Stimulated activated naive CD4-positive, alpha-beta T cell treated with Interleukin-2 at 50 U/mL for 16 hours (primary cell): ENCODE measurements around the gene PCCA.
"Not testable (repeated sequence)": the region's sequence is repeated elsewhere in the genome, so short reads cannot be mapped to it uniquely, and the experiment has no call there.

Experiments
- DNase-seq: peaks from one replicate; lab custom pipeline; 2025; lab: John Stamatoyannopoulos, UW

Gene PCCA

DNA sequence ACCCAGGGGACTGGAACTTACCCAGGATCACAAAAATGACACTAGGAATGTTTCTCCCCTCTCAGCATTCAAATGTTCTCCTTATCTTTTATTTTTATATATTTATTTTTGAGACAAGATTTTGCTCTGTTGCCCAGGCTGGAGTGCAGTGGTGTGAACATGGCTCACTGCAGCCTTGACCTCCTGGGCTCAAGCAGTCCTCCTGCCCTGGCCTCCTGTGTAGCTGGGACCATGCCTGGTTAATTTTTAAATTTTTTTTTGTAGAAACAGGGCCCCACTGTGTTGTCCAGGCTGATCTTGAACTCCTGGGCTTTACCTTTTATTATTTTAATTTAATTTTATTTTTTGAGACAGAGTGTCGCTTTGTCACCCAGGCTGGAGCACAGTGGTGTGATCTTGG is 108.2 kb downstream of the PCCA start:
- no peak for DNase-seq

DNA sequence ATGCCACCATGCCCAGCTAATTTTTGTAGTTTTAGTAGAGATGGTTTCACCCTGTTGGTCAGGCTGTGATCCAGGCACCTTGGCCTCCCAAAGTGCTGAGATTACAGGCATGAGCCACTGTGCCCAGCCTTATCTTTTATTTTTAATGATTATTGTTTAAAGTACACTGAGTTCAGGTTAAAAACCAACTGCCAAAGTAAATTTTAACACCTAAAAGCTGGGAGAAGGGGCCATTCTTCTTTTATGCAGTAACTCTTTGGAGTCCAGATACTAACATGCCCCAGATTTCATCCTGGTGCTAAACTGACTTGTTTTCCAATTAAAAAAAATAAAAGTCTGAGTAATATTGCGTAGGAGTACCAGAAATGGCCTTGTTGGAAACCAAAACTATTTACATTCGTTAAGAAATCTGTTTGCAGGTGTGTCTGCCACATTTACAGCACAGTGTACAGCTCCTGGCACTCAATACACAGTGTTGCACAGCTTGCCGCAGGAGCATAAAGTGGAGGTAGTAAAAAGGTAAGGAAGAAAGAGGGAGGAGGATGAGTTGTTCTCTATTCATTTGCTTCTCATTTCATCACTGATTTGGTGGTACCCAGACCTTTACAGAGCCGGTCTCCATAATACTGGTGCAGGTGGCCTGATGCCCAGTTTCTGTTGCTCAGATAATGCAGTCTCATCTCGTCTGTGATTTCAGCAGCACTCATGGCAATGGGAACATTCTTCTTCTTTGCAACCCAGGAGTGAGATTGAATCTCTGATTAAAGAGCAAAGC is 108.9 kb downstream of the PCCA start:
- no peak for DNase-seq

DNA sequence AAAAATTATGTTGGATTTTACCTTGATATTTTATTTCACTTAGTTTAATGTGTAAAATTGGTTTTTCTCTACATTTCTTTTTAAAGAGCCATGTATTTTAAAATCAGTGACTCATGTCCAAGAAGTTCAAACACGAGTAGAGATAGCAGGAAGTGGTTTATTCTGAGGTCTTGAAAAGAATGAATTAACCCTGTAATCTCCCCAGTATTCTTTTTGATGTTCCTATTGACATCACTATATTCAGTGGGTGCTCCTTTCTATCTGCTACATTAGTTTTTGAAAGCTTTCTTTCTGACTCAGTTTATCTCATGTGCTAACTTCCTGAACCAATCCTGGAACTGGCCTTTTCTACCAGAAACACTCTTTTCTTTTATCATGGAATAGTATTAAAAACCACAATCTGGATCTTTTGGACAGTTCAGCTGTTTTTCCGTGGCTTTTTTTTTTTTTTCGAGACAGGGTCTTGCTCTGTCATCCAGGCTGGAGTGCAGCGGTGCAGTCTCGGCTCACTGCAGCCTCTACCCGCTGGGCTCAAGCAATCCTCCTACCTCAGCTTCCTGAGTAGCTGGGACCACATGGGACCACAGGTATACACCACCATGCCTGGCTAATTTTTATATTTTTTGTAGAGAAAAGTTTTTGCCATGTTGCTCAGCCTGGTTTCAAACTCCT is 114.9 kb downstream of the PCCA start:
- DNase-seq = no peak

DNA sequence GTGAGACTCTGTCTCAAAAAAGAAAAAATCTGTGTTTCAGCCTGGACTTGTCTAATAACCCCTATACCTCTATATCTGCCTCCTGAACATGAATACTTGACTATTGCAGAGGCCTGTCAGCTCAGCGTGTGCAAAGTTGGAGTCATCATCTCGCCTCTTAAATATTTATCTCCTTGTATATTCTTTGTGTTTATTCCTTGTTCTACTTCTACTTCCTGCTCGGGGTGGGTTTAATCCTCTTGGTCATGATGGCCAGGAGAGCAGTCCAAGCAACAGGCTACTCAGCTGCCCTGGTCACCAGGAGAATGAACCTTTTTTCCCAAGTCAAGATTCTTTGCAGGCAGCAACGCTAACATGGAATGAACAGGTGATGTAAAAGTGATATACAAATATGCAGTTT is 119.1 kb downstream of the PCCA start:
- no peak for DNase-seq

DNA sequence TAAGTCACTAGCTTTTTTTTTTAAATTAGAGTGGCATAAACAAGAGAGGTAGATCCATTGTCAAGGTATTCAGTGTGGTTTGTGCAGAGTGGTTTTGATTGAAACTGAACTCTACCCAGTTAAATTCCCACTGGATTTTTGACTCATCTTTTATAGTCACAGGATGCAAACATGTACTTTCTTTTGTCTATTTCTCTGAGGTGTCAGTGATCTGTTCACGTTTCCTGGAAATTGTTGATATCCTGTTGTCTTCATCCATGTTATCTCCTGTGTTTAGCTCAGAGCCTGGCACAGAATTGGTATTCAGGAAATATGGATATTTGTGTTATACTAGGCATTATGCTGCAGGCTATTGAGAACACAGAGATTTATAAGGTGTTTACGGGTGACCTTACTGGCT is 119.7 kb downstream of the PCCA start:
- no peak for DNase-seq

DNA sequence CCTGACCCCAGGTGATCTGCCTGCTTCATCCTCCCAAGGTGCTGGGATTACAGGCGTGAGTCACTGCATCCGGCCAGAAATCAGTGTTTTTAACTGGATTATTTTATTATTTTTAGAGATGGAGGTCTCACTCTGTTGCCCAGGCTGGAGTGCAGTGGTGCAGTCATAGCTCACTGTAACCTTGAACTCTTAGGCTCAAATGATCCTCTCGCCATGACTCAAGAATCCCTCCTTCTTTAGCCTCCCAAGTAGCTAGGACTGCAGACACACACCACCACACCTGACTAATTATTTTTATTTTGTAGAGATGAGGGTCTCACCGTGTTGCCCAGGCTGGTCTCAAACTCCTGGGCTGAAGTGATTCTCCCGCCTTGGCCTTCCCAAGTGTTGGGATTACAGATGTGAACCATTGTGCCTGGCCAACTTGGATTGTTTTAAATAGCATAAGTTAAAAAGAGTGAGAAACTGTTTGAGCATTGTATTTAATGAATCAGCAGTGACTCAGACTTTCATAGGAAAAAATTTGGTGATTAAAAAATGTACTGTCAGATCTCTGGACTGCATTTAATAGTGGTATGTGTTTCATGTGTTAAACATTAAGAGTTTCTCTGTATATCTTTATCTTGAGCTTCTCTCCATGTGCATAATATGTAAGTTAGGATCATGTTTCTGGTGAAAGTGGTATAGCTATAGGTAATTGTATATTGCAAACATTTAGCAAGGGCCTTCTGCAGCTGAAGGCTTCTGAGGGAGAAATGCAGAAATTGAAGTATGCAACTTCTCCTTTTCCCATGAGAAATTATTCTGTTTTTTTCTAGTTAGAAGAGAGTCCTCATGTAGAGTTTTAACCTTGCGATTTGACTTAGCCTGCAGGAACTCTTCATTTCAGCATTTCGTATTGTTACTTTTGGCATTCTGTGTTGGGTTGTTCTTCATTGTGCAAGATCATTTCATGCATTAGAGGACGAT is 121.2 kb downstream of the PCCA start:
- no peak for DNase-seq

DNA sequence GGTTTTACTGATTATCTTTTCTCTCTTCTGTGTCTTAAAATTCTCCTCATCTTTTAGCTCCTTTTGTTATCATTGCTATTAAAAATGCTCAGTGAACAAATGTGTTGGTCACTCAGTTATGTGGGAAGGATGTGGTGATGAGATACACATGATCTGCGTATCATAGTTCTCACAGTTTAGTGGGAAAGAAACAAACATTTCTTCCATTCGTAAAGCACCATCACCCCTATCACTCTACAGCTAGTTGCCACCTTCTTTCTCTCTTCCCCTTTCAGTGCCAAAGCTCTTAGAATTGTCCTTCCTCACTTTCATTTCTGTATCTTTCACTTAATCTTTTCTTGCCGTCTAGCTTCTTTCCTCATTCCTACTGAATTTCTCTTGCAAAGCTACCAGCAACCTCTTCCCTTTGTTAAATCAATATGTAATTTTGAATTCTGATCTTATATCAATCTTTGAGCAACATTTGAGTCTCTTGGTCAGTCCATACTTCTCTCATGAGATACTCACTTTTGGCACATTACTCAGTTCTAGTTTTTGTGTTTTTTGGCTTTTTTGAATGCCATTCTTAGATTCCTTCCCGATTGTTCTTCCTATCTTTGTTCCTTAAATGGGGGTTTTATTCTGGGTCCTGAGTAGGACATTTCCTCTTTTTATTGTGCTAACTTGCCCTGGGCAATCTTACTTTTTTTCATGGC is 122.3 kb downstream of the PCCA start:
- no peak for DNase-seq

DNA sequence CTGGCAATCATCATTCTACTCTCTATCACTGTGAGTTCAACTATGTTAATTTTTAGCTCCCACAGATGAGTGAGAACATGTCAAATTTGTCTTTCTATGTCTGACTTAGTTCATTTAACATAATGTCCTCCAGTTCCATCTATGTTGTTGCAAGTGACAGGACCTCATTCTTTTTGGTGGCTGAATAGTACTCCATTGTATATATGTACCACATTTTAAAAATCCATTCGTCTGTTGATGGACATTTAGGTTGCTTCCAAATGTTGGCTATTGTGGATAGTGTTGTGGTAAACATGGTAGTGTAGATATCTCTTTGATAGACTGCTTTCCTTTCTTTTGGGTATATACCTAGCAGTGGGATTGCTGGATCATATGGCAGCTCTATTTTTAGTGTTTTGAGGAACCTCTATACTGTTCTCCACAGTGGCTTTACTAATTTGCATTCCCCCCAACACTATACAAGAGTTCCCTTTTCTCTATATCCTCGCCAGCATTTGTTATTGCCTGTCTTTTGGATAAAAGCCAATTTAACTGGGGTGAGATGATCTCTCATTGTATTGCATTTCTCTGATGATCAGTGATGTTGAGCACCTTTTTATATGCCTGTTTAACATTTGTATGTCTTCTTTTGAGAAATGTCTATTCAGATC is 124.1 kb downstream of the PCCA start:
- DNase-seq = no peak

DNA sequence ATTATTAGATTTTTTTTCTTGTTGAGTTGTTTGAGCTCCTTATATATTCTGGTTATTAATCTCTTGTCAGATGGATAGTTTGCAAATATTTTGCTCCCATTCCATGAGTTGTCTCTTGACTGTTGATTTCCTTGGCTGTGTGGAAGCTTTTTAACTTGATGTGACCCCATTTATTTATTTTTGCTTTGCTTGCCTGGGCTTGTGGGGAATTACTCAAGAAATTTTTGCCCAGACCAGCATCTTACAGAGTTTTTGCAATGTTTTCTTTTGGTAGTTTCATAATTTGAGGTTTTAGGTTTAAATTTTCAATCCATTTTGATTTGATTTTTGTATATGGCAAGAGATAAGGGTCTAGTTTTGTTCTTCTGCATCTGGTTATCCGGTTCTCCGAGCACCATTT is 124.7 kb downstream of the PCCA start:
- DNase-seq = no peak

DNA sequence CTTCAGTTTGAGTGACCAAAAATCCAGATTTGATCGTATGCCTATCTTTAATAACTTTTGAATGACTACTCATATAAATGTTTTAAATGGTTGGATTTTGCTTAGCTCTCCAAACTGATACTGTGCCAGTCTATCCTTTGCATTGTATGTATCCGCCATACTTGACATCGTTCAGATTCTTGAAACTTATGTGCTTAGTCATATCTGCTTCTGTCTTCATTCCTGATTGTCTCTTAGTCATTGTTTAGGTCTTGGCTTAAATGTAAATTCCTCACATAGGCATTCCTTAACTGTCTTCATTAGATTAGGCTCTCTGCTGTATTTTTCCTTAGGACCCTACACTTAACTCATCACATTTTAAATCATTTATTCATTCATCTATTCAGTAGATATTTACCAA is 126.0 kb downstream of the PCCA start:
- no peak for DNase-seq

DNA sequence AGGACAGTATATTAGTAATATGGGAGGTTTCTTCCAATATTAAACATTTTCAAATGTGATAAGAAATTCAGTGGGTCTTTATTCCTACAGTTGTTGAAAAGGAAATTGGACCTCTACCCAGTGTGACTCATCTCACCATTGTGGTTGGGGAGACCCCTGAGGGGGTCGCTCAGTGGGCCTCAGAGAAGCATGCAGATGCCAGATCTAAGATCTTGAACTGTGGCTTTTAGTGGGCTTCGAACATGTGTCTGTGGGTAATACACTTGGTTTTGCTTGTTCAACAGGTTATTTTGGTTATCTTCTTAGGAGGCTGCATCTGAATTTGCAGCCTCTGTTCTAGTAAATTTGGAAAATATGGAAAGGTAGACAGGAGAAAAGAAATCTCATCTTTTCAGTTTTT is 132.3 kb downstream of the PCCA start:
- no peak for DNase-seq

DNA sequence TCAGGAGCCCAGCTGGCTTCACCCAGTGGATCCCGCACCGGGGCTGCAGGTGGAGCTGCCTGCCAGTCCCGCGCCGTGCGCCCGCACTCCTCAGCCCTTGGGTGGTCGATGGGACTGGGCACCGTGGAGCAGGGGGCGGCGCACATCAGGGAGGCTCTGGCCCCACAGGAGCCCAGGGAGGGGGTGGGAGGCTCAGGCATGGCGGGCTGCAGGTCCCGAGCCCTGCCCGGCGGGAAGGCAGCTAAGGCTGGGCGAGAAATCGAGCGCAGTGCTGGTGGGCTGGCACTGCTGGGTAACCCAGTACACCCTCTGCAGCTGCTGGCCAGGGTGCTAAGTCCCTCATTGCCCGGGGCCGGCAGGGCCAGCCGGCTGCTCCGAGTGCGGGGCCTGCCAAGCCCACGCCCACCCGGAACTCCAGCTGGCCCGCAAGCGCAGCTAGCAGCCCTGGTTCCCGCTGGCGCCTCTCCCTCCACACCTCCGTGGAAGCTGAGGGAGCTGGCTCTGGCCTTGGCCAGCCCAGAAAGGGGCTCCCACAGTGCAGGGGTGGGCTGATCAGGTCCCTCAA is 135.2 kb downstream of the PCCA start:
- not testable (repeated sequence) for DNase-seq

DNA sequence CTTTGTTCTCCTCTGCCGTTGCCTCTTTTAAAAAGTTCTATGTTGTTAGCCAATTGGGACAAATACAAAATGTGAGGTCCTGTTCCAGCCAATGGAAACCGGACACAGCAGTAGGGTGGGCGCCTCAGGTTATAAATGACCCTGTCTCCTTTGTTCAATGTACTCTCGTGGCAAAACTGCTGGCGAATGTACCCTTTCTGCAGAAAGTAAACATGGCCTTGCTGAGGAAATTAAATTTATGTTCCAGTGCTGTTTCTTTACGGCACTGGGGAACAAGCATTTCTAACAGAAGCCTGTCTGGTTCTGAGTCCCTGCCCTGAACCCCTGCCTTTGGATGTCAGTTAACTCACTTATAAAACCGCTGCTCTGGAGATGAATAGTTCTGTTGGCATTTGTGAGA is 140.7 kb downstream of the PCCA start:
- DNase-seq = no peak

DNA sequence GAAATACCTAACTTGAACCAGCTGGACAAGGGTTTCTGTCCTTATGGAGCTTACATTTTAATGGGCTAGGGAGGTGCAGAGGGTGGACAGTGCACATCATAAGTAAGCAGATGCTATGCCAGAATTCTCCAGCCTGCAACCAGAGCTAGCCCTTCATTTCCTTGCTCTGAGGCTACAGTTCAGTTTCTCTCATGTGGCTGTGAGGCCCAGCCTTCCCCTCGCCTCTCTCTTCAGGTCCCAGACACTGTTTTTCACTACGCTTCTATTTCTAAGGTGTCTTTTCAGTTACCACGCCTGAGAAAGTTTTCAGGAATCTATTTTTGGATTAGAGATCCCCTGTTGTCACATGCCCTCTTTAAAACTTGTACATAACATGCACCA is 141.9 kb downstream of the PCCA start:
- no peak for DNase-seq

DNA sequence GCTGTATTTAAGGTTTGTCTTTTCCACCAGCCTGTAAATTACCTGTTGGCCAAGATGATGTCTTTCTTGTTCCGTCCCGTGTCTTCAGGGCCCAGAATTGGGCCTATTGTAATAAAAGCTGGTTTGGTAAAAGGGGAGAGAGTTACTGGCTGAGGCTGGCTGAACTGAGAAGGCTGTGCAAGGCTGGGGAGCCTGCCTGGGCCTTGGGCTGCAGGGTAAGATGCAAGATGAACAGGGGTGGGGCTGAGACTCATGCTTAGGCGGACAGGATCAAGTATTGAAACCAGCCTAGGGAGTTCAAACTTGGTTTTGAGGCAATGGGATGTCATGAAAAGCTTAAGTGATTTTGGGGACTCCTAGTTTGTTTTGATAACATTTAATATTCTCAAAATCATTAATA is 142.3 kb downstream of the PCCA start:
- DNase-seq = no peak

DNA sequence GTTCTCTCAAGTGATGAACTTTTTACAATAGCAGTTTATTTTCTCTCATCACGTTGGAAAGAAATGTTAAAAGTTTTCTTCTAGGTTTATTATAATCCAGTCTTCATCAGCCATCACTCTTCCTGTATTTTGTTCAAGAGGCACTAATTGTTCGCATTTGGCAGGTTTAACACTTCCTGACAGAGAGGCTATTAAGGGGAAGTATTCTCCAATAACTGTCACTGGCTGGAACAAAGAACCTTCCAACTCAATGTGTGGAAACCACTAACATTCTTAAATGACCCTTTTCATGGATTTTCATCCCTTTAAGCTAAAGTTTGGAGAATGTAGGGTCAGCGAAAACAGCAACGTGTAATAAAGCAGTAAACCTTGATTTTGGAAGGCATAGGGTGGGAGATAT is 145.1 kb downstream of the PCCA start:
- DNase-seq = no peak

DNA sequence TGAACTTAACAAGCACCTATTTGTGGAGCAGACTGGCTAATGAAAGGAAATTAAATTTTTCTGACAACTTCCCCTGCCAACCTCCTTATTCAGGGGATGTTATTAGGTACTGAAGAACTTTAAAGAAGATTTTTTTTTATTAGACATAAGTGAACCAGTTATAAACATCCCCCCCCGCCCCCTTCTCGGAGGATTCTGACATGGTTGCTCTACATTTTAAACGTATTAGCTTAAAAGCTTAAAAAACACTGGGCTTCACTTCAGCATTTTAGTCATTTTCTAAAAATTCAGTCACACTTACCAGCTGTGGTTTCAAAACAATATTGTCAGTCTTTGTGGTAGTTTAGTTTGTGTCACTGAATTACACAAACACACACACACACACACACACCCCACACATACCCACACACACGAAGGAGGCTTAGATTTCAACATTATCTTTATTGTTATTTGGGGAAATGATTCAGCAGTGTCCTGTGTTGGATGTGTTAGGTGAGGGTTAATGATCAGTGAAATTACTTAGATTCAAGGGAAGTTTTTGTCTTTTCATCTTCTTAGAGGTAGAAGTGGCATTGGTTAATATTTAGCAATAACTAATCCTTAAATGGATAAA is 145.7 kb downstream of the PCCA start:
- DNase-seq = no peak

DNA sequence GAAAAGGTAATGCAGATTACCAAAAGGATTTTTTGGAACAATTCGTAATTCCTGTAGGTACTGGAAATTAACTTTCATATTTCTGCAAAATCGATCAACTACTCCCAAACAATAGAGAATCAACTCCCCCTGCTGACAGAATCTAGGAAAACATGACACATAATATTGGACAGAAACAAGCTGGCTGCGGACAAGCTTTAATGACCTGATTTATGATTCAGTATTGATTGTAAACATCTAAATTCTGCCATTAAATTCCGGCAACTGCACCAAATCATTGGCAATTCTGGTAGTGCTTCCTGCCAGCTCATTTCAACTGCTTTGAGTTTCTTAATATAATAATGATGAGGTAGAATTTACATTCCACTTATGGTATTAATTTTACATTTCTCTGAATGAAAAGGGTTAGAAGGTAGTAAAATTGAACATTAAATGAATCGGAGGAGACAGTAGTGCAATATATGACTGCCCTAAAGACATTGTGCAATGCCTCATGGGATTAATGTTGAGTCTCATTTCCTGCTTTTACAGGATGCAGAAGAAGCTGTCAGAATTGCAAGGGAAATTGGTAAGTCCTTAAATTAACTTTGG is 146.5 kb downstream of the PCCA start:
- no peak for DNase-seq

DNA sequence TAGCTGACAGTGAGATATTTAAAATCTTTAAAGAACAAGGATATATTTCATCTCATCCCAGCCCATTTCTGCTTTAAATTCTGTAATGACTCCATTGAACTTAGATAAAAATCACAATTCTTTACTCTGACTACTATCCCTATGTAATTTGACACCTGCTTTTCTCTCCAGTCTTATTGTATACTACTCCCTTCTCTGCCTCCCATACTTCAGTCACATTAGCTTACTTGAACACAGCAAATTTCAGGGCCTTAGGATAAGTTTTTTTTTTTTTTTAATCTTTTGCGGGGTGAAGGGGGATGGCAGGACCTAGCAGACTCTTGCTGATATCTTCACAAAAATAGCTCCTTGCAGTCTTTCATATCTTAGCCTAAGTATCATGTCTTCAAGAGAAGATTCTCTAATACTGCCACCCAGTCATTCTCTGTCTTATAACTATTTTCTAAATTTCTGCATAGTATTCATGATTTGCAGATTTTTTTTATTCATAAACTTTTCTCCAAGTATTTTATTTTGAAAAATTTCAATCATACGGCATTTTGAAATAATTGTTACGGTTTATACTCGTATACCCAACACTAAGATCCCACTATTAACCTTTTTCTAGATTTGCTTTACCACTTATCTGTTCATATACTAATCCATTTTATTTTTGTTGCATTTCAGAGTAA is 151.4 kb downstream of the PCCA start:
- no peak for DNase-seq

DNA sequence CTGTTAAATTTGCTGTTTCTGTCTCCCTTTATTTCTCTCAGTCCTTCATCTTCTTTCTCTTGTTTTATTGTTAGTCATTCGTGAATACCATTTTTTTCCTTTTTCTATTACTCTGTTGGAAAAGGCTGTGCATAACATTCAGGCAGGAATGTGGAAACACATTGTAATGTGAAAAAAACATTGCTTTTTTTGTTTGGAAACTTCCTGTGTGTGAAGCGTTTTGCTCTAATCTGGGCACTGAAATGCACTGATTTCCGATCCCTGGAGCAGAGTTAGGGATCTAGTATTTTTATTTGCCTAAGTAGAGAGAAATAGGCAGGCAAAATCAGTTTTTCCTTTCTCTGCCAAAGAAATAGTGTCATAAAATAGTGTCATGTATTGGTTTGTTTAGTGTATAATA is 155.5 kb downstream of the PCCA start:
- no peak for DNase-seq
